ENCODE results near the gene SNX13.

- TF ChIP-seq CTCF (IDR thresholded peaks at IDR 0.05; ENCODE audit: insufficient read depth, low read length): no peak
- TF ChIP-seq REST (IDR thresholded peaks at IDR 0.05; ENCODE audit: insufficient replicate concordance, low read depth): no peak
Observed at GRCh38 chr7:17741426-17741825, 198.9 kb downstream of the SNX13 start.

Measured in HL-60 (cell line).